ENCODE results near the gene ST8SIA4.

Gene ST8SIA4

GRCh38 chr5:100902440-100903038 is 543 bp downstream of the ST8SIA4 start:
- no peak for TF ChIP-seq CTCF (IDR thresholded peaks at IDR 0.05; ENCODE audit: control insufficient read depth, insufficient read depth, low read depth, low read length, missing control alignments)
- DNase-seq (ENCODE audit: low read depth) = no peak
- peak overlapping the region; percentile 36 for H3K4me3 ChIP-seq (ENCODE audit: control insufficient read depth, low read depth, low read length)

- no peak for DNase-seq (ENCODE audit: low read depth)
- no peak for TF ChIP-seq CTCF (IDR thresholded peaks at IDR 0.05; ENCODE audit: control insufficient read depth, insufficient read depth, low read depth, low read length, missing control alignments)
- no peak overlapping the region for H3K4me3 ChIP-seq (ENCODE audit: control insufficient read depth, low read depth, low read length)
Measured at GRCh38 chr5:100901821-100902341, 1.2 kb downstream of the ST8SIA4 start.

GRCh38 chr5:100900796-100901781 is 2.0 kb downstream of the ST8SIA4 start:
- DNase-seq (ENCODE audit: low read depth) = no peak
- peak overlapping the region; percentile 35 for H3K4me3 ChIP-seq (ENCODE audit: control insufficient read depth, low read depth, low read length)
- no peak for TF ChIP-seq CTCF (IDR thresholded peaks at IDR 0.05; ENCODE audit: control insufficient read depth, insufficient read depth, low read depth, low read length, missing control alignments)

GRCh38 chr5:100900142-100900795 is 2.8 kb downstream of the ST8SIA4 start:
- no peak for TF ChIP-seq CTCF (IDR thresholded peaks at IDR 0.05; ENCODE audit: control insufficient read depth, insufficient read depth, low read depth, low read length, missing control alignments)
- peak overlapping the region; percentile 35 for H3K4me3 ChIP-seq (ENCODE audit: control insufficient read depth, low read depth, low read length)
- DNase-seq (ENCODE audit: low read depth) = no peak

GRCh38 chr5:100899675-100900074 is 3.4 kb downstream of the ST8SIA4 start:
- TF ChIP-seq CTCF (IDR thresholded peaks at IDR 0.05; ENCODE audit: control insufficient read depth, insufficient read depth, low read depth, low read length, missing control alignments) = no peak
- DNase-seq (ENCODE audit: low read depth) = no peak
- no peak overlapping the region for H3K4me3 ChIP-seq (ENCODE audit: control insufficient read depth, low read depth, low read length)
